HCT116 (cell line): Measurements from ENCODE around the gene VAV2. TPM values are rescaled to one million over a fixed set of nuclear protein-coding genes. Genes with fewer than 3 reads are reported as not detected.

Source experiments
- ATAC-seq: fragments of 200-7000 bp; cut with Tn5 transposase; 2 replicates; pipeline ENCODE4 v1.9.1; 2020; ENCODE audit warnings: mild to moderate bottlenecking, moderate library complexity
- BruUV-seq: library from RNA; stranded (reverse); fragments of 400-500 nt; replicated peaks from 2 replicates; lab custom pipeline; 2021; lab: Mats Ljungman, UMichigan
- CTCF ChIA-PET: fragments of 300-600 bp; sonication (Branson Sonifier 250); formaldehyde crosslinking; loops from one replicate; lab custom pipeline; 2021; ENCODE audit warnings: antibody characterized with exemption; lab: Charles Lee
- POLR2A ChIA-PET: fragments of 300-600, 350-600 bp; sonication (Branson Sonifier 250); formaldehyde crosslinking; loops from one replicate; lab custom pipeline; 2021; ENCODE audit warnings: antibody characterized with exemption; lab: Charles Lee
- RAD21 ChIA-PET, 2 experiments: fragments of 300-600 bp; sonication (Branson Sonifier 250); formaldehyde crosslinking; loops; one replicate each; lab custom pipeline; 2023; ENCODE audit warnings: low total read pairs in 2 of 2; ENCODE audit not compliant: uncharacterized antibody in 2 of 2, unreplicated experiment in 2 of 2, low non-redundant PET in 1 of 2; lab: Charles Lee
- DNase-seq: peaks from one replicate; pipeline ENCODE4 v3.0.0-alpha.2; 2010; ENCODE audit warnings: low read depth, low spot score
- H2AFZ ChIP-seq: fragments of 200-600 bp; shearing (Covaris generic), sonication (generic); 2 replicates; pipeline ENCODE4 v1.6.1; 2017; ENCODE audit warnings: low read depth, mixed run types, mixed read lengths, antibody characterized with exemption, low read length; ENCODE audit not compliant: poor library complexity, severe bottlenecking
- H3K27ac ChIP-seq: 2 replicates; pipeline ENCODE4 v1.5.1; 2012; ENCODE audit warnings: low read depth, low read length
- H3K27me3 ChIP-seq: fragments of 200-600 bp; sonication (generic); 2 replicates; pipeline ENCODE4 v1.6.1; 2016; ENCODE audit warnings: mixed run types, low read length, mixed read lengths; ENCODE audit not compliant: insufficient read depth
- H3K36me3 ChIP-seq, 2 experiments: fragments of 200-500 bp in 1 of 2; fragments of 200-600 bp in 1 of 2; sonication (Bioruptor generic) in 1 of 2; sonication (generic) in 1 of 2; 2 replicates each; pipeline versions ENCODE4 v1.5.1 to v1.6.1; 2014 to 2016; ENCODE audit warnings: low read length in 2 of 2, inconsistent platforms in 1 of 2, mixed read lengths in 1 of 2, mixed run types in 1 of 2; ENCODE audit not compliant: insufficient read depth in 2 of 2, control insufficient read depth in 1 of 2
- H3K4me1 ChIP-seq, 2 experiments: fragments of 200-600 bp in 1 of 2; sonication (generic) in 1 of 2; 2 replicates each; pipeline versions ENCODE4 v1.5.1 to v1.6.1; 2012 to 2017; ENCODE audit warnings: low read length in 2 of 2, inconsistent platforms in 1 of 2, mild to moderate bottlenecking in 1 of 2, mixed read lengths in 1 of 2, mixed run types in 1 of 2, moderate library complexity in 1 of 2; ENCODE audit not compliant: insufficient read depth in 2 of 2, control insufficient read depth in 1 of 2
- H3K4me2 ChIP-seq: fragments of 200-600 bp; sonication (generic); 2 replicates; pipeline ENCODE4 v1.6.1; 2017; ENCODE audit warnings: mixed run types, low read length, mixed read lengths
- H3K4me3 ChIP-seq, 2 experiments: fragments of 200-600 bp in 1 of 2; sonication (generic) in 1 of 2; replicated peaks in 1 of 2; 2 replicates each; pipeline ENCODE4 v1.5.1; 2011 to 2016; ENCODE audit warnings: low read length in 2 of 2, control low read depth in 1 of 2, low read depth in 1 of 2, mild to moderate bottlenecking in 1 of 2, mixed read lengths in 1 of 2, mixed run types in 1 of 2
- H3K79me2 ChIP-seq: fragments of 200-600 bp; sonication (generic); 2 replicates; pipeline ENCODE4 v1.6.1; 2017; ENCODE audit warnings: mild to moderate bottlenecking, mixed run types, low read length, moderate library complexity, mixed read lengths; ENCODE audit not compliant: insufficient read depth
- H3K9ac ChIP-seq: fragments of 200-600 bp; sonication (generic); 2 replicates; pipeline ENCODE4 v1.6.1; 2016; ENCODE audit warnings: low read length, mixed read lengths
- H3K9me2 ChIP-seq: fragments of 200-600 bp; sonication (generic), shearing (Covaris generic); 2 replicates; pipeline ENCODE4 v1.6.1; 2017; ENCODE audit warnings: mixed run types, mild to moderate bottlenecking, moderate library complexity; ENCODE audit not compliant: insufficient read depth
- H3K9me3 ChIP-seq, 2 experiments: fragments of 200-500 bp in 1 of 2; fragments of 200-600 bp in 1 of 2; sonication (Bioruptor generic) in 1 of 2; sonication (generic) in 1 of 2; 2 replicates each; pipeline ENCODE4 v1.6.1; 2014 to 2017; ENCODE audit warnings: low read length in 2 of 2, mixed read lengths in 2 of 2, inconsistent platforms in 1 of 2, low read depth in 1 of 2, mild to moderate bottlenecking in 1 of 2, mixed run types in 1 of 2, moderate library complexity in 1 of 2; ENCODE audit not compliant: control insufficient read depth in 1 of 2, insufficient read depth in 1 of 2
- H4K20me1 ChIP-seq: fragments of 200-600 bp; sonication (generic), shearing (Covaris generic); 2 replicates; pipeline ENCODE4 v1.6.1; 2017; ENCODE audit warnings: mixed run types, mild to moderate bottlenecking, moderate library complexity; ENCODE audit not compliant: insufficient read depth
- CBX3 ChIP-seq: IDR thresholded peaks from 2 replicates; pipeline ENCODE4 v1.6.1; 2012; ENCODE audit warnings: low read depth
- CEBPB ChIP-seq: IDR thresholded peaks from 2 replicates; pipeline ENCODE4 v1.6.1; 2012; ENCODE audit warnings: low read depth
- EZH2 ChIP-seq: fragments of 200-600 bp; sonication (generic); IDR thresholded peaks from 2 replicates; pipeline ENCODE4 v1.6.1; 2017; ENCODE audit warnings: antibody characterized with exemption, mixed run types
- EZH2phosphoT487 ChIP-seq: fragments of 200-600 bp; IDR thresholded peaks from 2 replicates; pipeline ENCODE4 v1.6.1; 2018; ENCODE audit warnings: antibody characterized with exemption, borderline replicate concordance
- FOSL1 ChIP-seq: IDR thresholded peaks from 2 replicates; pipeline ENCODE4 v1.6.1; 2012; ENCODE audit warnings: low read depth
- JUND ChIP-seq: IDR thresholded peaks from 2 replicates; pipeline ENCODE4 v1.6.1; 2012
- POLR2A ChIP-seq: IDR thresholded peaks from 2 replicates; pipeline ENCODE4 v1.7.0; 2011; ENCODE audit warnings: borderline replicate concordance; ENCODE audit not compliant: insufficient read depth, insufficient read length; ENCODE audit errors: extremely low read depth
- POLR2AphosphoS5 ChIP-seq: IDR thresholded peaks from 2 replicates; pipeline ENCODE4 v1.6.1; 2011; ENCODE audit warnings: mild to moderate bottlenecking, low read depth, low read length, moderate library complexity
- RAD21 ChIP-seq: IDR thresholded peaks from 2 replicates; pipeline ENCODE4 v1.6.1; 2012; ENCODE audit warnings: low read depth, mild to moderate bottlenecking
- SIN3A ChIP-seq: IDR thresholded peaks from 2 replicates; pipeline ENCODE4 v1.6.1; 2012; ENCODE audit warnings: low read depth
- SRF ChIP-seq: IDR thresholded peaks from 2 replicates; pipeline ENCODE4 v1.6.1; 2012; ENCODE audit warnings: low read depth
- TCF7L2 ChIP-seq: IDR thresholded peaks from 2 replicates; pipeline ENCODE4 v1.7.0; 2011; ENCODE audit warnings: borderline replicate concordance, inconsistent platforms; ENCODE audit not compliant: insufficient read depth, insufficient read length; ENCODE audit errors: extremely low read depth
- YY1 ChIP-seq: IDR thresholded peaks from 2 replicates; pipeline ENCODE4 v1.6.1; 2011; ENCODE audit warnings: low read length, low read depth, moderate library complexity, mild to moderate bottlenecking; ENCODE audit not compliant: insufficient replicate concordance; ENCODE audit errors: extremely low read depth
- ZFX ChIP-seq: fragments of 450-650 bp; IDR thresholded peaks from 2 replicates; pipeline ENCODE4 v1.6.1; 2017
- intact Hi-C: fragments of 100-400 bp; cut with micrococcal nuclease; formaldehyde crosslinking; loops from 2 replicates; pipeline ENCODE4 v1.10.0; 2022
- total RNA-seq: library from RNA; stranded (reverse); gene quantifications from one replicate; pipeline ENCODE4 v1.2.1, GENCODE V29; 2021; ENCODE audit not compliant: unreplicated experiment
- TF ChIP-seq, protein P1 (sequence below), 3 experiments: fragments of 200-600 bp in 1 of 3; sonication (generic) in 1 of 3; IDR thresholded peaks in 2 of 3; conservative IDR thresholded peaks in 1 of 3; 2 replicates each; pipeline ENCODE4 v1.5.1; 2012 to 2017; ENCODE audit warnings: low read depth in 2 of 3, low read length in 2 of 3, antibody characterized with exemption in 1 of 3, borderline replicate concordance in 1 of 3, control low read depth in 1 of 3, mild to moderate bottlenecking in 1 of 3, mixed read lengths in 1 of 3, mixed run types in 1 of 3, moderate library complexity in 1 of 3; ENCODE audit not compliant: insufficient read depth in 1 of 3
- TF ChIP-seq, protein P2 (sequence below): IDR thresholded peaks from 2 replicates; pipeline ENCODE4 v1.6.1; 2012
- TF ChIP-seq, protein P3 (sequence below): IDR thresholded peaks from 2 replicates; pipeline ENCODE4 v1.6.1; 2012
- TF ChIP-seq, protein P4 (sequence below): IDR thresholded peaks from 2 replicates; pipeline ENCODE4 v1.6.1; 2011; ENCODE audit warnings: mild to moderate bottlenecking, low read length, moderate library complexity; ENCODE audit not compliant: insufficient replicate concordance; ENCODE audit errors: extremely low read depth

Gene VAV2
- total RNA-seq, 1 experiment from 2014 or later, result 33.2 TPM

DNA sequence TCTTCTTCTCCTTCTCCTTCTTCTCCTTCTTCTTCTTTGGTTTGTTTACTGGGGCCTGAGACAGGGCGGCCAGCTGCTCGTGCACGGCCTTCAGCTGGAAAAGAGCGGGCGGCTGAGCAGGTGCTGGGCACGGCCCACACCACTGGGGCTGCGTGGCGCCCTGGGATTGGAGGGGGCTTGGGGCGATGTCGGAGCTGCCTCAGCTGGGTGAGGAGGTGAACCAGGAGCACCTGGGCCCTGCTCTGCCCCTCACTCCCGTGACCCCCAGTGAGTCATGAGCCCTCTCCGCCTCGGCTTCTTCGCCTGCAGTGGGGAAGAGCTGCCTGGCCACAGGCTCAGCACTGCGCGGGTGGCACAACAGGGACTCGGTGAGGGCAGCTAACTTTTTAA lies 48.0 kb upstream of the VAV2 start:
- RAD21 ChIA-PET, result no interaction called here
- BruUV-seq, result no TSS peak
- H3K9me2 ChIP-seq, result no peaks in the 10 kb centered on the region
- ATAC-seq (no peak), DNase-seq (no peak)
- no peak overlapping the region for H3K4me2 ChIP-seq
- CTCF ChIA-PET, result no interaction called here
- H2AFZ ChIP-seq, result no peak overlapping the region
- H3K27ac ChIP-seq, result no peak overlapping the region
- intact Hi-C loops, result no loop called here
- no peaks in the 10 kb centered on the region for H3K4me1 ChIP-seq
- POLR2A ChIA-PET, result no interaction called here
- no peaks in the 10 kb centered on the region for H3K79me2 ChIP-seq
- H3K9me3 ChIP-seq, result no peaks in the 10 kb centered on the region
- H3K4me3 ChIP-seq, result no peak overlapping the region
- H3K27me3 ChIP-seq, result no peaks in the 10 kb centered on the region
- no peaks in the 10 kb centered on the region for H4K20me1 ChIP-seq
- peaks cover 0 to 12% of the 10 kb centered on the region in 2 experiments; a peak in 1 of 4 replicates for H3K36me3 ChIP-seq
- H3K9ac ChIP-seq, result no peak overlapping the region
- TF ChIP-seq, protein P1, sequence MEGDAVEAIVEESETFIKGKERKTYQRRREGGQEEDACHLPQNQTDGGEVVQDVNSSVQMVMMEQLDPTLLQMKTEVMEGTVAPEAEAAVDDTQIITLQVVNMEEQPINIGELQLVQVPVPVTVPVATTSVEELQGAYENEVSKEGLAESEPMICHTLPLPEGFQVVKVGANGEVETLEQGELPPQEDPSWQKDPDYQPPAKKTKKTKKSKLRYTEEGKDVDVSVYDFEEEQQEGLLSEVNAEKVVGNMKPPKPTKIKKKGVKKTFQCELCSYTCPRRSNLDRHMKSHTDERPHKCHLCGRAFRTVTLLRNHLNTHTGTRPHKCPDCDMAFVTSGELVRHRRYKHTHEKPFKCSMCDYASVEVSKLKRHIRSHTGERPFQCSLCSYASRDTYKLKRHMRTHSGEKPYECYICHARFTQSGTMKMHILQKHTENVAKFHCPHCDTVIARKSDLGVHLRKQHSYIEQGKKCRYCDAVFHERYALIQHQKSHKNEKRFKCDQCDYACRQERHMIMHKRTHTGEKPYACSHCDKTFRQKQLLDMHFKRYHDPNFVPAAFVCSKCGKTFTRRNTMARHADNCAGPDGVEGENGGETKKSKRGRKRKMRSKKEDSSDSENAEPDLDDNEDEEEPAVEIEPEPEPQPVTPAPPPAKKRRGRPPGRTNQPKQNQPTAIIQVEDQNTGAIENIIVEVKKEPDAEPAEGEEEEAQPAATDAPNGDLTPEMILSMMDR (IDR thresholded peaks at IDR 0.05 in 2 of 3, conservative IDR thresholded peaks at IDR 0.05 in 1 of 3; ENCODE audit: borderline replicate concordance in 1 of 3, insufficient read depth in 1 of 3, low read depth in 2 of 3, low read length in 2 of 3), result no peak
- TF ChIP-seq RAD21 (no peak), EZH2 (no peak), POLR2AphosphoS5 (no peak), CEBPB (no peak), SRF (no peak), YY1 (no peak), JUND (no peak), POLR2A (no peak), CBX3 (no peak), SIN3A (no peak), EZH2phosphoT487 (no peak), ZFX (no peak), FOSL1 (no peak), TCF7L2 (no peak)
- TF ChIP-seq, protein P2, sequence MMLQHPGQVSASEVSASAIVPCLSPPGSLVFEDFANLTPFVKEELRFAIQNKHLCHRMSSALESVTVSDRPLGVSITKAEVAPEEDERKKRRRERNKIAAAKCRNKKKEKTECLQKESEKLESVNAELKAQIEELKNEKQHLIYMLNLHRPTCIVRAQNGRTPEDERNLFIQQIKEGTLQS, result no peak
- TF ChIP-seq, protein P3, sequence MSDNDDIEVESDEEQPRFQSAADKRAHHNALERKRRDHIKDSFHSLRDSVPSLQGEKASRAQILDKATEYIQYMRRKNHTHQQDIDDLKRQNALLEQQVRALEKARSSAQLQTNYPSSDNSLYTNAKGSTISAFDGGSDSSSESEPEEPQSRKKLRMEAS, result no peak
- TF ChIP-seq, protein P4, sequence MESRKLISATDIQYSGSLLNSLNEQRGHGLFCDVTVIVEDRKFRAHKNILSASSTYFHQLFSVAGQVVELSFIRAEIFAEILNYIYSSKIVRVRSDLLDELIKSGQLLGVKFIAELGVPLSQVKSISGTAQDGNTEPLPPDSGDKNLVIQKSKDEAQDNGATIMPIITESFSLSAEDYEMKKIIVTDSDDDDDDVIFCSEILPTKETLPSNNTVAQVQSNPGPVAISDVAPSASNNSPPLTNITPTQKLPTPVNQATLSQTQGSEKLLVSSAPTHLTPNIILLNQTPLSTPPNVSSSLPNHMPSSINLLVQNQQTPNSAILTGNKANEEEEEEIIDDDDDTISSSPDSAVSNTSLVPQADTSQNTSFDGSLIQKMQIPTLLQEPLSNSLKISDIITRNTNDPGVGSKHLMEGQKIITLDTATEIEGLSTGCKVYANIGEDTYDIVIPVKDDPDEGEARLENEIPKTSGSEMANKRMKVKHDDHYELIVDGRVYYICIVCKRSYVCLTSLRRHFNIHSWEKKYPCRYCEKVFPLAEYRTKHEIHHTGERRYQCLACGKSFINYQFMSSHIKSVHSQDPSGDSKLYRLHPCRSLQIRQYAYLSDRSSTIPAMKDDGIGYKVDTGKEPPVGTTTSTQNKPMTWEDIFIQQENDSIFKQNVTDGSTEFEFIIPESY, result no peak
